Transverse colon (tissue), 4 donors: Measurements from ENCODE around the gene JARID2. TPM values are rescaled to one million over a fixed set of nuclear protein-coding genes. Genes with fewer than 3 reads are reported as not detected.

ENCODE experiments used
- DNase-seq: peaks from one replicate; pipeline ENCODE4 v3.0.0-alpha.2; 2019
- H3K27ac ChIP-seq, 4 donors: fragments of 200-600 bp; sonication (generic); 2 replicates each; pipeline ENCODE4 v1.5.1; 2016 to 2018; ENCODE audit warnings: inconsistent platforms in 4 of 4
- H3K27me3 ChIP-seq: fragments of 200-600 bp; sonication (generic); 2 replicates; pipeline ENCODE4 v1.5.1; 2017; ENCODE audit warnings: inconsistent platforms
- H3K36me3 ChIP-seq, 4 donors: fragments of 200-600 bp; sonication (generic); 2 replicates each; pipeline ENCODE4 v1.5.1; 2017 to 2019; ENCODE audit warnings: inconsistent platforms in 4 of 4
- H3K4me1 ChIP-seq, 4 donors: fragments of 200-600 bp; sonication (generic); 2 replicates each; pipeline ENCODE4 v1.5.1; 2017 to 2020; ENCODE audit warnings: inconsistent platforms in 4 of 4
- H3K4me3 ChIP-seq, 4 donors: fragments of 200-600 bp; sonication (generic); 1 replicate in 1 of 4; 2 replicates in 3 of 4; pipeline versions ENCODE4 v1.5.1 to v1.6.1; 2017 to 2019; ENCODE audit warnings: inconsistent platforms in 4 of 4
- H3K9me3 ChIP-seq, 2 donors: fragments of 200-600 bp; sonication (generic); 2 replicates each; pipeline ENCODE4 v1.5.1; 2017 to 2019; ENCODE audit warnings: inconsistent platforms in 2 of 2
- CTCF ChIP-seq, 5 experiments: fragments of 200-600 bp in 3 of 5; fragments of 450-650 bp in 2 of 5; sonication (generic) in 3 of 5; IDR thresholded peaks; 1 replicate in 2 of 5; 2 replicates in 3 of 5; pipeline ENCODE4 v1.5.1; 2016 to 2017; ENCODE audit warnings: antibody characterized with exemption in 5 of 5, inconsistent platforms in 3 of 5, mild to moderate bottlenecking in 2 of 5, moderate library complexity in 1 of 5
- EP300 ChIP-seq: sonication (generic); formaldehyde crosslinking; IDR thresholded peaks from one replicate; pipeline ENCODE4 v1.6.1; 2017; ENCODE audit warnings: antibody characterized with exemption, low read depth
- POLR2A ChIP-seq: fragments of 450-650 bp; IDR thresholded peaks from one replicate; pipeline ENCODE4 v1.6.1; 2016; ENCODE audit warnings: antibody characterized with exemption, mild to moderate bottlenecking, moderate library complexity
- POLR2AphosphoS5 ChIP-seq, 3 donors: sonication (generic); formaldehyde crosslinking; IDR thresholded peaks; one replicate each; pipeline ENCODE4 v1.6.1; 2016; ENCODE audit warnings: antibody characterized with exemption in 3 of 3
- WGBS, 2 donors: methylation state at CpG; one replicate each; pipeline ENCODE4 v1.1.5; 2018; ENCODE audit warnings: low coverage in 1 of 2; 5-methylcytosine and 5-hydroxymethylcytosine counted together
- in situ Hi-C, 4 donors: fragments of 200-750 bp; cut with MboI; loops; one replicate each; pipeline versions ENCODE4 v1.15.0 to v1.15.1; 2017; ENCODE audit warnings: low sequenced_read_pairs in 3 of 4, low pct_ligation_motif_present in 1 of 4, low pct_unique_long_range_greater_than_20kb in 1 of 4
- intact Hi-C: fragments of 100-400 bp; cut with DNase I; formaldehyde crosslinking; loops from one replicate; pipeline ENCODE4 v1.15.1; 2023; ENCODE audit warnings: low total_unique reads
- total RNA-seq, 4 donors: library from RNA; depleted of rRNA; stranded (reverse); fragments of >200 nt; gene quantifications; one replicate each; pipeline ENCODE4 v1.1.0, GENCODE V29; 2016

Gene JARID2
- total RNA-seq, 4 donors from 2014 or later: 9.4 to 18.7 (median 10.9) TPM

DNA sequence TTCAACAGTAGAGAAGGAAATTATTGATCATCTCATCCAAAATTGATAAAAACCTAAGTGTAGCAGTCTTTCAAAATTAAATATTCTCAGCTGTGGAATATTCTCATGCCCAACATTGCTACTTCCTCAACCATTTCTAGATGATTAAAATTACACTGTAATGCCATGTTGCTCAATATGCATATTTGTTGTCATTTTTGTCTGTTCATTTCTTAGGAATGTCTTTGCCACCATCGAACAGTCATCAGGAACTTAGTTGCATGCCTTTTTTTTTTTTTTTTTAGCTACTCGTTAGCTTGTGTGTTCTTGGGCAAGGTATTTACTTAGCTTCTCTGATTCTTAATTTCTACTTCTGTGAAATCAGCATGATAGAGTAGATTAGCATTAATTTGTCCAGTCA lies 228.3 kb downstream of the JARID2 start:
- intact Hi-C loops (no loop called here), in situ Hi-C loops (no loop called here)
- 83 to 88% methylated on average over 2 of the region's 2 CpGs for WGBS, 2 donors
- Histone ChIP-seq H3K4me3 (no peak overlapping the region), H3K36me3 (peaks cover 0 to 4% (median 0%) of the 10 kb centered on the region in 4 donors), H3K27ac (peak overlapping the region in 2 of 4 donors; percentile 1 to 26), H3K4me1 (peaks cover 0 to 19% (median 0%) of the 10 kb centered on the region in 4 donors), H3K27me3 (no peaks in the 10 kb centered on the region), H3K9me3 (no peaks in the 10 kb centered on the region)
- DNase-seq: no peak
- TF ChIP-seq POLR2A (no peak), EP300 (no peak), CTCF (IDR thresholded peaks at IDR 0.05) (no peak), POLR2AphosphoS5 (IDR thresholded peaks at IDR 0.05) (no peak)

DNA sequence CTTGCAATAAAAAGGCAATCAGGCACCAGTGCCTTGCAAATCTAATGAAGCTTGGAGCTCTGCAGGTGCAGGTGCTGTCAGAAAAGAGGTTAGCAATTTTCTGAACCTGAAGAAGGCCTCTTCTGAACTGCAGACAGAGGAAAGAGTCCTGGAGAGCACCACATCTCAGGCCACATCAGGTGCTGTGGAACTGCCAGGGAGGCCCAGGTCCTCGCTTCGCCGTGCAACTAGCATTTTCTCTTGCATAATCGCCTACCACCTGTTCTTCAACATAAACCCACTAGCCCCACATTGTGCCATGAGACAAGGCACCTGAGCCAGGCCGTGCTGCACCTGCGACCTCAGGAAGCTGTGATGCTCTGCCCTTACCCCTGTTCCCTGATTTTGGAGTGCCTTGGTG lies 229.4 kb downstream of the JARID2 start:
- H3K4me1 ChIP-seq: peaks cover 0 to 19% (median 0%) of the 10 kb centered on the region in 4 donors
- in situ Hi-C loops: loop anchor here in 3 of 4 donors (25.0 kb wide), 1 partner anchor 1263 kb away; no protein-coding TSS in a partner anchor
- WGBS, 2 donors: 89% methylated on average over 6 of the region's 6 CpGs; no CpG with 5 or more reads in 1 of the 2 donors

DNA sequence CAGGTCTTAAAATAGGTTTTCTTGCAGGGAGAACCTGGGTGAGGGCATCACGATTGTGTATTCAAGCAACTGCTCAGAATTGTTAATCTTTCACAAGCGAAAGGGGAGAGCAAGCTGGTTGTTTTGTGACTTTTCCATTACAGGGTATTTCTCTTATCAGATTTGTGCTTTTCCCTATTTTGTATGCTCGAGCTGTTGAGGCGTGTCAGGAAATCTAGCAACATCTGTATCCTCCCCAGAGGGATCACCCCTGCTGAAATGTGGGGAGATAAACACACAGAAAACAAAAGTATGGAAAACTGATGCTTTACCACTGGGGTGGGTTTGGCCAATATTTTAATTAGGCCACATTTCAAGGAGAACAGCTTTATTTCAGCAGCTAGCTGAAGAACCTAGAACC lies 230.0 kb downstream of the JARID2 start:
- intact Hi-C loops (no loop called here), in situ Hi-C loops (loop anchor here in 3 of 4 donors (25.0 kb wide), 1 partner anchor 1264 kb away; no protein-coding TSS in a partner anchor)
- 80 to 83% methylated on average over 3 to 4 of the region's 4 CpGs for WGBS, 2 donors
- Histone ChIP-seq H3K27me3 (no peaks in the 10 kb centered on the region), H3K27ac (peak overlapping the region in 3 of 4 donors; percentile 3 to 48 (median 21)), H3K4me1 (peaks cover 0 to 19% (median 0%) of the 10 kb centered on the region in 4 donors), H3K4me3 (no peak overlapping the region), H3K9me3 (no peaks in the 10 kb centered on the region), H3K36me3 (no peaks in the 10 kb centered on the region)
- no peak for TF ChIP-seq EP300
- no peak for TF ChIP-seq POLR2A
- TF ChIP-seq CTCF (IDR thresholded peaks at IDR 0.05): no peak
- no peak for TF ChIP-seq POLR2AphosphoS5 (IDR thresholded peaks at IDR 0.05)
- no peak for DNase-seq

More for the DNA sequence above, 229.4 kb downstream of the JARID2 start:
- DNase-seq: no peak
- no peak overlapping the region for H3K4me3 ChIP-seq
- H3K9me3 ChIP-seq: no peaks in the 10 kb centered on the region
- intact Hi-C loops: no loop called here
- H3K36me3 ChIP-seq: no peaks in the 10 kb centered on the region
- no peak overlapping the region for H3K27ac ChIP-seq
- TF ChIP-seq EP300 (no peak), POLR2AphosphoS5 (IDR thresholded peaks at IDR 0.05) (no peak), CTCF (IDR thresholded peaks at IDR 0.05) (no peak), POLR2A (no peak)
- no peaks in the 10 kb centered on the region for H3K27me3 ChIP-seq

DNA sequence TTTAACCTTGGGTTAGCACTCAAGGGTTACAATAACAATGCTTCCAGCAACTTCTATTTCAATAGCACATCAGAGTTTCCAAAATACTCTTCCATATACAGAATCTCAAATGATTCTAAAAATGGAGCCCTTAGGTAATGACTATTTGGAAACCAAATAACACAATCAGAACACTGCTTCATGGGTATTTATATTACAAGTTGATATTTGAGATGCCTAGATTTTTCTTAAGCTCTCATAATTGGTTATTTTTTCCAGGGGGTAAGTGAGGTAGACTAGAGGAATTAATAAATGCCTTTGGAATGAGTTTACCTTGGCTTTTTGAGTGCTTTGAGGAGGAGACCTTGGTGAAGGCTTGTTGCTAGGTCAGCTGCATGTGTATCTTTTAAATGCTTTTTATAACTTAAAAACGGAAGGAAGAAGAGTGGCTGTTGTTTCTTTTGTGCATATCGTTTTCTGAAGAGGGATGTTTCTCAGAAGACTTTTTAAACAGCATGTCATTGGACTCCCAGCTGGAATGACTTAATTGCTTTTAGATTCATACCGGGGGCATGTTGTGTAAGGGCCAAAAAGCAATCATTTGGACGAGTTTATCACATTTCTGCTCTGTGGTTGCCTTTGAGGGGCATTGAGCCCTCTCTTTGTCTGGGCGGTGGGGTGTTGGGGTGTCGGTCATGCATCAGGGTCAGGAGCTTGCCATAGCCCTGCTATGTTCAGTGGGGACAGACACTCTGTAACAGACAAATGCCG lies 230.9 kb downstream of the JARID2 start:
- H3K9me3 ChIP-seq: no peaks in the 10 kb centered on the region
- intact Hi-C loops: no loop called here
- H3K27ac ChIP-seq: peak overlapping the region in 3 of 4 donors; percentile 21 to 48 (median 35)
- no peak for DNase-seq
- 49 to 68% methylated on average over 3 to 7 of the region's 7 CpGs for whole genome bisulfite sequencing, 2 donors
- H3K27me3 ChIP-seq: no peaks in the 10 kb centered on the region
- peaks cover 0 to 19% (median 0%) of the 10 kb centered on the region in 4 donors for H3K4me1 ChIP-seq
- in situ Hi-C loops: loop anchor here in 3 of 4 donors (25.0 kb wide), 1 partner anchor 1265 kb away; no protein-coding TSS in a partner anchor
- no peak overlapping the region for H3K4me3 ChIP-seq
- no peaks in the 10 kb centered on the region for H3K36me3 ChIP-seq
- TF ChIP-seq EP300 (no peak), POLR2A (no peak), CTCF (IDR thresholded peaks at IDR 0.05) (no peak), POLR2AphosphoS5 (IDR thresholded peaks at IDR 0.05) (no peak)
